ENCODE results near the gene CXCL14. TPM values are rescaled to one million over a fixed set of nuclear protein-coding genes. Genes with fewer than 3 reads are reported as not detected.

The CXCL14 gene
- total RNA-seq, 1 experiment from 2014 or later = not detected

- H3K9me3 ChIP-seq (ENCODE audit: low read length) = no peaks in the 10 kb centered on the region; the same call in 1 of the 2 replicates
- no peaks in the 10 kb centered on the region for H3K79me2 ChIP-seq (ENCODE audit: low read length)
- H3K9me2 ChIP-seq (replicated peaks; ENCODE audit: insufficient read depth, low read length) = no peaks in the 10 kb centered on the region
- H3K36me3 ChIP-seq (ENCODE audit: insufficient read depth, low read length) = no peaks in the 10 kb centered on the region
- no peak overlapping the region for H3K27ac ChIP-seq (ENCODE audit: low read length)
- no peak overlapping the region for H3K4me3 ChIP-seq (ENCODE audit: low read length)
- no peak overlapping the region for H3K4me2 ChIP-seq (ENCODE audit: low read depth, low read length, poor library complexity, severe bottlenecking)
- no peak for DNase-seq
- H3K9ac ChIP-seq (ENCODE audit: low read length) = no peak overlapping the region
- H4K20me1 ChIP-seq (ENCODE audit: insufficient read depth, low read depth, low read length) = no peaks in the 10 kb centered on the region
- no peaks in the 10 kb centered on the region for H3K27me3 ChIP-seq (ENCODE audit: low read length)
- H2AFZ ChIP-seq (ENCODE audit: low read length) = no peak overlapping the region
- no peaks in the 10 kb centered on the region for H3K4me1 ChIP-seq (ENCODE audit: low read length)
Observed at GRCh38 chr5:135609981-135610380, 31.2 kb upstream of the CXCL14 start.

DNA sequence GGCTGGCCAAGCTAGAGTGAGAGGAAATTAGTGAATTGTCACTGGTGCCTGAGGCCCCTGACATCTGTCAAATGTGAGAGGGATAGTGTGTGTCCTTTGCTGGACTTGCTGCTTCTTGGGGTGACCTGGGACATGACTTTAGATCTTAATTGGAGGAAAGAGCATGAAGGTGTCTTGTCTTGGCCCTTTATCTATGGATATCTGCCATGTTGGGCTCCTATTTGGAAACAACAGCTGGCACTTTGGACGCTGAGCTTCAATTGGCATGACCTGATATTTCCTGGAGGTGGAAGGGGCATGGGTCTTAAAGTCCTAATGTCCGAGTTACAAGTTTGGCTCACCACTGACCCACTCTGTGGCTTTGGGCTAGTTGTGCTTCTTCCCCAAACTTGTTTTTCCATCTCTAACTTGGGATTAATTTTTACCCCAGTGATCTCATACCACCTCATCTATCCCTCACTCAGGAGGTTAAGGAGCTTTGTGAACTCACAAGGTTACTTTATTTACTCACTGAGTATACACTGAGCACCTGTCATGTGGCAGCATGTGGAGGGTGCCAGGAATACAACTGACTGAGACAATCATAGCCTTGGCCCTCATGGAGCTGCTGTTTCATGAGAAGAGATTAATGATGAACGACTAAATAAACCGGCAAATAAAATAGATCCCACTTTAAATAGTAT is 30.1 kb upstream of the CXCL14 start:
- DNase-seq = no peak
- H3K27me3 ChIP-seq (ENCODE audit: low read length) = no peaks in the 10 kb centered on the region
- no peaks in the 10 kb centered on the region for H3K9me2 ChIP-seq (replicated peaks; ENCODE audit: insufficient read depth, low read length)
- no peak overlapping the region for H3K27ac ChIP-seq (ENCODE audit: low read length)
- H3K4me3 ChIP-seq (ENCODE audit: low read length) = no peak overlapping the region
- no peaks in the 10 kb centered on the region for H4K20me1 ChIP-seq (ENCODE audit: insufficient read depth, low read depth, low read length)
- H3K9ac ChIP-seq (ENCODE audit: low read length) = no peak overlapping the region
- H2AFZ ChIP-seq (ENCODE audit: low read length) = no peak overlapping the region
- H3K36me3 ChIP-seq (ENCODE audit: insufficient read depth, low read length) = no peaks in the 10 kb centered on the region
- no peaks in the 10 kb centered on the region for H3K79me2 ChIP-seq (ENCODE audit: low read length)
- H3K9me3 ChIP-seq (ENCODE audit: low read length) = no peaks in the 10 kb centered on the region
- no peaks in the 10 kb centered on the region for H3K4me1 ChIP-seq (ENCODE audit: low read length)
- no peak overlapping the region for H3K4me2 ChIP-seq (ENCODE audit: low read depth, low read length, poor library complexity, severe bottlenecking)

GRCh38 chr5:135608361-135608760 is 29.6 kb upstream of the CXCL14 start:
- no peak overlapping the region for H3K27ac ChIP-seq (ENCODE audit: low read length)
- no peak for DNase-seq
- no peaks in the 10 kb centered on the region for H4K20me1 ChIP-seq (ENCODE audit: insufficient read depth, low read depth, low read length)
- no peaks in the 10 kb centered on the region for H3K79me2 ChIP-seq (ENCODE audit: low read length)
- no peaks in the 10 kb centered on the region for H3K27me3 ChIP-seq (ENCODE audit: low read length)
- H3K9me3 ChIP-seq (ENCODE audit: low read length) = no peaks in the 10 kb centered on the region
- no peak overlapping the region for H3K4me3 ChIP-seq (ENCODE audit: low read length)
- no peak overlapping the region for H3K9ac ChIP-seq (ENCODE audit: low read length)
- H3K9me2 ChIP-seq (replicated peaks; ENCODE audit: insufficient read depth, low read length) = no peaks in the 10 kb centered on the region
- H3K4me1 ChIP-seq (ENCODE audit: low read length) = no peaks in the 10 kb centered on the region
- H2AFZ ChIP-seq (ENCODE audit: low read length) = no peak overlapping the region
- H3K4me2 ChIP-seq (ENCODE audit: low read depth, low read length, poor library complexity, severe bottlenecking) = no peak overlapping the region
- H3K36me3 ChIP-seq (ENCODE audit: insufficient read depth, low read length) = no peaks in the 10 kb centered on the region

- no peak for DNase-seq
- Histone ChIP-seq H2AFZ (ENCODE audit: low read length) (no peak overlapping the region), H3K4me3 (ENCODE audit: low read length) (no peak overlapping the region), H3K4me2 (ENCODE audit: low read depth, low read length, poor library complexity, severe bottlenecking) (no peak overlapping the region), H3K27me3 (ENCODE audit: low read length) (no peaks in the 10 kb centered on the region), H4K20me1 (ENCODE audit: insufficient read depth, low read depth, low read length) (no peaks in the 10 kb centered on the region), H3K9ac (ENCODE audit: low read length) (no peak overlapping the region), H3K9me2 (replicated peaks; ENCODE audit: insufficient read depth, low read length) (no peaks in the 10 kb centered on the region), H3K27ac (ENCODE audit: low read length) (no peak overlapping the region), H3K36me3 (ENCODE audit: insufficient read depth, low read length) (no peaks in the 10 kb centered on the region), H3K79me2 (ENCODE audit: low read length) (no peaks in the 10 kb centered on the region), H3K9me3 (ENCODE audit: low read length) (no peaks in the 10 kb centered on the region), H3K4me1 (ENCODE audit: low read length) (no peaks in the 10 kb centered on the region)
Observed at GRCh38 chr5:135606431-135606830, 27.6 kb upstream of the CXCL14 start.

DNA sequence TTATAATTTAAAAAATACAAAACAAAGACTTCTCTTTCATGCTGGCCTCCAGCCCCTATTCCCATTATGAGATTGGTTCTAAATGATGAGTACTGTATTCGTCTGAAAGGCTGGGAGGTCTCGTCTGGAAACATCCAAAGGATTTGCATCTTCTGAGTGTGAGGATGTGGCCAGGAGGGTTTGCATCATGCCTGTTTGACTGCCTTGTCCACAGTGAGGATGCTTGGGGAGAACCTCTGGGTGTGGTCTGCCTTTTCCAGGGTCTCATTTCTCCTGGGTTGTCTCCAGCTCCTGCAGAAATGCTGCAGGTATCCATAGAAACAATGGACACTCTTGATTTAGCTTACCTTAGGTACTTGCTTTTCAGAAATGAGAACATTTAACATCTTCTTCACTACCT is 26.4 kb upstream of the CXCL14 start:
- Histone ChIP-seq H3K4me1 (ENCODE audit: low read length) (no peaks in the 10 kb centered on the region), H3K27me3 (ENCODE audit: low read length) (no peaks in the 10 kb centered on the region), H3K9me2 (replicated peaks; ENCODE audit: insufficient read depth, low read length) (no peaks in the 10 kb centered on the region), H2AFZ (ENCODE audit: low read length) (no peak overlapping the region), H3K4me2 (ENCODE audit: low read depth, low read length, poor library complexity, severe bottlenecking) (no peak overlapping the region), H3K9ac (ENCODE audit: low read length) (no peak overlapping the region), H4K20me1 (ENCODE audit: insufficient read depth, low read depth, low read length) (no peaks in the 10 kb centered on the region), H3K27ac (ENCODE audit: low read length) (no peak overlapping the region), H3K79me2 (ENCODE audit: low read length) (no peaks in the 10 kb centered on the region), H3K9me3 (ENCODE audit: low read length) (no peaks in the 10 kb centered on the region), H3K36me3 (ENCODE audit: insufficient read depth, low read length) (no peaks in the 10 kb centered on the region), H3K4me3 (ENCODE audit: low read length) (no peak overlapping the region)
- no peak for DNase-seq

DNA sequence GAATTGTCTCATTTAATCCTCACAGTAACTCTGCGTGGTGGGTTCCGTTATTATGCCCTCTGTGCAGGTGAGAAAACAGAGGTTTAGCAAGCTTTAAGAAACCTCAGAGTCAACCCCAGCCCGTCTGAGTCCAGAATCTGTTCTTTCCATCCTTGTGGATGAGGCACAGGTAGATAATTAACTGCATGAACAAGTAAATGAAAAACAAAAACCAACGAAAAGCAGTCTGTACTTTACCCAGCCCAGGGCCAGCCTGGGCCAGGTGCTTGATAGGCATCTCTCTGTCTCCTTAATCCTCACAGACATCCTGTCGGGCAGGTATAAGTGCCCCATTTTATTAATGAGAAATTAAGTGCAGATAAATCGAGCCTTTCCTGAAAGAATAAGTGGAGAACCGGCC is 25.3 kb upstream of the CXCL14 start:
- H3K27ac ChIP-seq (ENCODE audit: low read length) = no peak overlapping the region
- no peak overlapping the region for H3K9ac ChIP-seq (ENCODE audit: low read length)
- no peaks in the 10 kb centered on the region for H4K20me1 ChIP-seq (ENCODE audit: insufficient read depth, low read depth, low read length)
- H3K9me3 ChIP-seq (ENCODE audit: low read length) = no peaks in the 10 kb centered on the region
- no peaks in the 10 kb centered on the region for H3K79me2 ChIP-seq (ENCODE audit: low read length)
- no peak overlapping the region for H2AFZ ChIP-seq (ENCODE audit: low read length)
- no peaks in the 10 kb centered on the region for H3K36me3 ChIP-seq (ENCODE audit: insufficient read depth, low read length)
- DNase-seq = no peak
- no peaks in the 10 kb centered on the region for H3K4me1 ChIP-seq (ENCODE audit: low read length)
- H3K9me2 ChIP-seq (replicated peaks; ENCODE audit: insufficient read depth, low read length) = no peaks in the 10 kb centered on the region
- H3K4me2 ChIP-seq (ENCODE audit: low read depth, low read length, poor library complexity, severe bottlenecking) = no peak overlapping the region
- no peak overlapping the region for H3K4me3 ChIP-seq (ENCODE audit: low read length)
- no peaks in the 10 kb centered on the region for H3K27me3 ChIP-seq (ENCODE audit: low read length)

GRCh38 chr5:135602882-135603721 is 24.3 kb upstream of the CXCL14 start:
- H3K79me2 ChIP-seq (ENCODE audit: low read length) = no peaks in the 10 kb centered on the region
- DNase-seq = no peak
- no peaks in the 10 kb centered on the region for H3K36me3 ChIP-seq (ENCODE audit: insufficient read depth, low read length)
- no peaks in the 10 kb centered on the region for H3K4me1 ChIP-seq (ENCODE audit: low read length)
- no peaks in the 10 kb centered on the region for H4K20me1 ChIP-seq (ENCODE audit: insufficient read depth, low read depth, low read length)
- no peak overlapping the region for H3K9ac ChIP-seq (ENCODE audit: low read length)
- H3K27ac ChIP-seq (ENCODE audit: low read length) = no peak overlapping the region
- no peaks in the 10 kb centered on the region for H3K27me3 ChIP-seq (ENCODE audit: low read length)
- no peaks in the 10 kb centered on the region for H3K9me3 ChIP-seq (ENCODE audit: low read length)
- no peaks in the 10 kb centered on the region for H3K9me2 ChIP-seq (replicated peaks; ENCODE audit: insufficient read depth, low read length)
- no peak overlapping the region for H3K4me2 ChIP-seq (ENCODE audit: low read depth, low read length, poor library complexity, severe bottlenecking)
- no peak overlapping the region for H2AFZ ChIP-seq (ENCODE audit: low read length)
- H3K4me3 ChIP-seq (ENCODE audit: low read length) = no peak overlapping the region

- no peaks in the 10 kb centered on the region for H3K79me2 ChIP-seq (ENCODE audit: low read length)
- DNase-seq = no peak
Observed at GRCh38 chr5:135601466-135601865, 22.7 kb upstream of the CXCL14 start.

More at GRCh38 chr5:135601466-135601865, 22.7 kb upstream of the CXCL14 start:
- Histone ChIP-seq H3K9ac (ENCODE audit: low read length) (no peak overlapping the region), H2AFZ (ENCODE audit: low read length) (no peak overlapping the region), H3K4me3 (ENCODE audit: low read length) (no peak overlapping the region), H3K9me3 (ENCODE audit: low read length) (no peaks in the 10 kb centered on the region), H4K20me1 (ENCODE audit: insufficient read depth, low read depth, low read length) (no peaks in the 10 kb centered on the region), H3K36me3 (ENCODE audit: insufficient read depth, low read length) (no peaks in the 10 kb centered on the region), H3K27me3 (ENCODE audit: low read length) (no peaks in the 10 kb centered on the region), H3K4me2 (ENCODE audit: low read depth, low read length, poor library complexity, severe bottlenecking) (no peak overlapping the region), H3K9me2 (replicated peaks; ENCODE audit: insufficient read depth, low read length) (no peaks in the 10 kb centered on the region), H3K27ac (ENCODE audit: low read length) (no peak overlapping the region), H3K4me1 (ENCODE audit: low read length) (no peaks in the 10 kb centered on the region)
